OCI-LY1 (cell line): ENCODE data around the gene EBLN1.

Source experiments
- CTCF ChIP-seq: fragments of 200-600 bp; sonication (generic), shearing (Covaris generic); IDR thresholded peaks from 2 replicates; pipeline ENCODE4 v1.5.1; 2017; ENCODE audit warnings: mild to moderate bottlenecking, antibody characterized with exemption, low read length, moderate library complexity, mixed read lengths
- EZH2 ChIP-seq: fragments of 200-600 bp; sonication (generic), shearing (Covaris generic); IDR thresholded peaks from 2 replicates; pipeline ENCODE4 v1.8.0; 2017; ENCODE audit warnings: borderline replicate concordance, mixed run types, mild to moderate bottlenecking, antibody characterized with exemption, low read length, moderate library complexity, mixed read lengths

- TF ChIP-seq CTCF (no peak), EZH2 (no peak)
Observed at GRCh38 chr10:22250897-22251660, 33.3 kb upstream of the EBLN1 start.
